GM23248 (cell line): ENCODE results near the gene KIF21A. TPM values are rescaled to one million over a fixed set of nuclear protein-coding genes. Genes with fewer than 3 reads are reported as not detected.

Experiments
- DNase-seq: peaks from one replicate; pipeline ENCODE4 v3.0.0-alpha.2; 2015
- H2AFZ ChIP-seq: fragments of 200-600 bp; sonication (generic); 2 replicates; pipeline ENCODE4 v1.6.1; 2016; ENCODE audit warnings: antibody characterized with exemption
- H3F3A ChIP-seq: fragments of 200-600 bp; sonication (generic); 2 replicates; pipeline ENCODE4 v1.6.1; 2016; ENCODE audit warnings: mild to moderate bottlenecking, antibody characterized with exemption, mixed run types; ENCODE audit not compliant: insufficient read depth
- H3K27ac ChIP-seq: fragments of 200-600 bp; sonication (generic); 2 replicates; pipeline ENCODE4 v1.5.1; 2016; ENCODE audit warnings: mild to moderate bottlenecking
- H3K27me3 ChIP-seq: fragments of 200-600 bp; sonication (generic); replicated peaks from 2 replicates; pipeline ENCODE4 v1.6.1; 2016; ENCODE audit warnings: mild to moderate bottlenecking; ENCODE audit not compliant: insufficient read depth
- H3K36me3 ChIP-seq: fragments of 200-600 bp; sonication (generic); 2 replicates; pipeline ENCODE4 v1.6.1; 2016; ENCODE audit warnings: low read depth, mild to moderate bottlenecking
- H3K4me1 ChIP-seq: fragments of 200-600 bp; sonication (generic); 2 replicates; pipeline ENCODE4 v1.6.1; 2016; ENCODE audit warnings: mild to moderate bottlenecking; ENCODE audit not compliant: insufficient read depth
- H3K4me2 ChIP-seq: fragments of 200-600 bp; sonication (generic); one replicate; pipeline ENCODE4 v1.6.1; 2016; ENCODE audit warnings: mild to moderate bottlenecking; ENCODE audit not compliant: unreplicated experiment
- H3K4me3 ChIP-seq: fragments of 200-600 bp; sonication (generic); 2 replicates; pipeline ENCODE4 v1.5.1; 2016; ENCODE audit warnings: mild to moderate bottlenecking
- H3K79me2 ChIP-seq: fragments of 200-600 bp; sonication (generic); 2 replicates; pipeline ENCODE4 v1.6.1; 2016; ENCODE audit warnings: mild to moderate bottlenecking; ENCODE audit not compliant: insufficient read depth
- H3K9ac ChIP-seq: fragments of 200-600 bp; sonication (generic); 2 replicates; pipeline ENCODE4 v1.6.1; 2016; ENCODE audit warnings: mild to moderate bottlenecking
- H3K9me2 ChIP-seq: fragments of 200-600 bp; sonication (generic); 2 replicates; pipeline ENCODE4 v1.6.1; 2016; ENCODE audit warnings: mixed run types, mild to moderate bottlenecking, moderate library complexity; ENCODE audit not compliant: insufficient read depth
- H3K9me3 ChIP-seq: fragments of 200-600 bp; sonication (generic); one replicate; pipeline ENCODE4 v1.6.1; 2017; ENCODE audit warnings: low read depth
- H4K20me1 ChIP-seq: fragments of 200-600 bp; sonication (generic); 2 replicates; pipeline ENCODE4 v1.6.0; 2016; ENCODE audit not compliant: insufficient read depth
- EZH2 ChIP-seq: fragments of 200-600 bp; sonication (generic); IDR thresholded peaks from 2 replicates; pipeline ENCODE4 v1.6.1; 2018; ENCODE audit warnings: antibody characterized with exemption, mild to moderate bottlenecking; ENCODE audit not compliant: insufficient read depth, poor library complexity, severe bottlenecking
- EZH2phosphoT487 ChIP-seq: fragments of 200-600 bp; sonication (generic); IDR thresholded peaks from 2 replicates; pipeline ENCODE4 v1.6.1; 2018; ENCODE audit warnings: antibody characterized with exemption, moderate library complexity, mild to moderate bottlenecking, low read depth; ENCODE audit not compliant: insufficient read depth
- WGBS, 2 experiments: methylation state at CpG; one replicate each; pipeline ENCODE4 v1.1.6; 2015 to 2017; ENCODE audit warnings: low lambda C conversion rate in 2 of 2, low coverage in 1 of 2; ENCODE audit errors: missing lambda C conversion rate in 2 of 2; 5-methylcytosine and 5-hydroxymethylcytosine counted together
- in situ Hi-C: fragments of 300-500 bp; cut with MboI; formaldehyde crosslinking; loops from 2 replicates; pipeline ENCODE4 v1.15.0; 2020
- polyA plus RNA-seq: library from polyadenylated mRNA; unstranded; fragments of >200 nt; fragmentation: Nextera tagmentation; extraction: Ambion mirVana; gene quantifications from 2 replicates; pipeline ENCODE4 v1.2.1, GENCODE V29; 2016
- total RNA-seq: library from RNA; depleted of rRNA; stranded (reverse); fragments of >200 nt; shearing (Covaris generic); gene quantifications from 2 replicates; pipeline ENCODE4 v1.2.3, GENCODE V29; 2014

Gene KIF21A
- total and polyA plus RNA-seq, 2 experiments from 2014 or later, result 1.1 to 2.4 TPM

- H2AFZ ChIP-seq, result no peak overlapping the region
- TF ChIP-seq EZH2phosphoT487 (no peak), EZH2 (no peak)
- no peak overlapping the region for H3K4me3 ChIP-seq
- no peaks in the 10 kb centered on the region for H3K4me1 ChIP-seq
- WGBS, 2 experiments, result 89 to 94% methylated on average over 2 of the region's 2 CpGs
- no peaks in the 10 kb centered on the region for H4K20me1 ChIP-seq
- no peaks in the 10 kb centered on the region for H3K9me2 ChIP-seq
- H3K27ac ChIP-seq, result no peak overlapping the region
- no peak for DNase-seq
- H3K36me3 ChIP-seq, result no peaks in the 10 kb centered on the region
- H3K79me2 ChIP-seq, result no peaks in the 10 kb centered on the region
- in situ Hi-C loops, result no loop called here
- H3K4me2 ChIP-seq, result no peak overlapping the region
- H3K9ac ChIP-seq, result no peak overlapping the region
- no peaks in the 10 kb centered on the region for H3K9me3 ChIP-seq
- no peaks in the 10 kb centered on the region for H3K27me3 ChIP-seq
- H3F3A ChIP-seq, result no peaks in the 10 kb centered on the region
Observed at GRCh38 chr12:39393179-39393578, 49.7 kb downstream of the KIF21A start.

- DNase-seq, result no peak
- H3K4me3 ChIP-seq, result no peak overlapping the region
- TF ChIP-seq EZH2 (no peak), EZH2phosphoT487 (no peak)
- H3K9me2 ChIP-seq, result no peaks in the 10 kb centered on the region
- 12 to 18% methylated on average over 1 of the region's 1 CpG for WGBS, 2 experiments
- H3K4me1 ChIP-seq, result no peaks in the 10 kb centered on the region
- H3K9ac ChIP-seq, result no peak overlapping the region
- H3K79me2 ChIP-seq, result no peaks in the 10 kb centered on the region
- no peak overlapping the region for H3K27ac ChIP-seq
- no peaks in the 10 kb centered on the region for H3K27me3 ChIP-seq
- no peaks in the 10 kb centered on the region for H3F3A ChIP-seq
- no peaks in the 10 kb centered on the region for H4K20me1 ChIP-seq
- no peak overlapping the region for H3K4me2 ChIP-seq
- in situ Hi-C loops, result no loop called here
- H3K36me3 ChIP-seq, result no peaks in the 10 kb centered on the region
- H3K9me3 ChIP-seq, result no peaks in the 10 kb centered on the region
- H2AFZ ChIP-seq, result no peak overlapping the region
Observed at GRCh38 chr12:39392154-39392925, 50.6 kb downstream of the KIF21A start.

GRCh38 chr12:39390752-39391151 lies 52.2 kb downstream of the KIF21A start:
- Histone ChIP-seq H3K9me3 (no peaks in the 10 kb centered on the region), H3K4me1 (no peaks in the 10 kb centered on the region), H4K20me1 (no peaks in the 10 kb centered on the region), H3K36me3 (no peaks in the 10 kb centered on the region), H3K27ac (no peak overlapping the region), H3K9ac (no peak overlapping the region), H3K27me3 (no peaks in the 10 kb centered on the region), H3F3A (no peaks in the 10 kb centered on the region), H3K4me3 (no peak overlapping the region), H3K79me2 (no peaks in the 10 kb centered on the region), H2AFZ (no peak overlapping the region), H3K4me2 (no peak overlapping the region), H3K9me2 (no peaks in the 10 kb centered on the region)
- TF ChIP-seq EZH2phosphoT487, result no peak
- no peak for TF ChIP-seq EZH2
- in situ Hi-C loops, result no loop called here
- no peak for DNase-seq

- H3K9me2 ChIP-seq, result no peaks in the 10 kb centered on the region
- WGBS, 2 experiments, result 68 to 70% methylated on average over 2 of the region's 2 CpGs
- no peaks in the 10 kb centered on the region for H3K79me2 ChIP-seq
- H3K4me3 ChIP-seq, result no peak overlapping the region
- no peaks in the 10 kb centered on the region for H3K27me3 ChIP-seq
- no peak overlapping the region for H3K9ac ChIP-seq
- no peaks in the 10 kb centered on the region for H3K9me3 ChIP-seq
- H3F3A ChIP-seq, result no peaks in the 10 kb centered on the region
- TF ChIP-seq EZH2, result no peak
- TF ChIP-seq EZH2phosphoT487, result no peak
- no peaks in the 10 kb centered on the region for H3K36me3 ChIP-seq
- no peak overlapping the region for H2AFZ ChIP-seq
- in situ Hi-C loops, result no loop called here
- H4K20me1 ChIP-seq, result no peaks in the 10 kb centered on the region
- H3K4me1 ChIP-seq, result no peaks in the 10 kb centered on the region
- no peak overlapping the region for H3K4me2 ChIP-seq
- no peak overlapping the region for H3K27ac ChIP-seq
- no peak for DNase-seq
Observed at GRCh38 chr12:39389399-39390150, 53.3 kb downstream of the KIF21A start.
